Lower leg skin (tissue), 4 donors: Measurements from ENCODE around the gene ZNF32. TPM values are rescaled to one million over a fixed set of nuclear protein-coding genes. Genes with fewer than 3 reads are reported as not detected.
A peak's percentile ranks its signal among the peaks of the same experiment; 100 is the strongest.

ENCODE experiments used
- DNase-seq, 2 donors: peaks; one replicate each; pipeline ENCODE4 v3.0.0-alpha.2; 2019; ENCODE audit warnings: low spot score in 2 of 2
- H3K4me3 ChIP-seq: fragments of 200-600 bp; sonication (generic); 2 replicates; pipeline ENCODE4 v1.5.1; 2017; ENCODE audit warnings: mild to moderate bottlenecking, low read depth; ENCODE audit not compliant: poor library complexity, severe bottlenecking
- POLR2A ChIP-seq, 2 donors: fragments of 450-650 bp; IDR thresholded peaks; one replicate each; pipeline ENCODE4 v1.6.1; 2016 to 2017; ENCODE audit warnings: antibody characterized with exemption in 2 of 2, mild to moderate bottlenecking in 1 of 2, moderate library complexity in 1 of 2
- WGBS, 2 donors: methylation state at CpG; one replicate each; pipeline ENCODE4 v1.1.5; 2018; 5-methylcytosine and 5-hydroxymethylcytosine counted together
- intact Hi-C: fragments of 100-400 bp; cut with DNase I; formaldehyde crosslinking; loops from one replicate; pipeline ENCODE4 v1.15.0; 2023; ENCODE audit warnings: low total_unique reads
- total RNA-seq, 4 donors: library from RNA; depleted of rRNA; stranded (reverse); fragments of >200 nt; gene quantifications; one replicate each; pipeline ENCODE4 v1.1.0, GENCODE V29; 2016
- TF ChIP-seq, protein P1 (sequence below), 3 donors: fragments of 450-650 bp; IDR thresholded peaks; one replicate each; pipeline ENCODE4 v1.5.1; 2016; ENCODE audit warnings: antibody characterized with exemption in 3 of 3, mild to moderate bottlenecking in 3 of 3, moderate library complexity in 2 of 3

ZNF32 gene
- total RNA-seq, 4 donors from 2014 or later, result 27.3 to 36.8 (median 33.4) TPM

GRCh38 chr10:43674553-43675210, 26.0 kb upstream of the ZNF32 start:
- intact Hi-C loops, result loop anchor here (5.0 kb wide), 1 partner anchor 1188 kb away; no protein-coding TSS in a partner anchor
- peak in 1 of 2 donors; percentile 69 for DNase-seq
- TF ChIP-seq, protein P1, sequence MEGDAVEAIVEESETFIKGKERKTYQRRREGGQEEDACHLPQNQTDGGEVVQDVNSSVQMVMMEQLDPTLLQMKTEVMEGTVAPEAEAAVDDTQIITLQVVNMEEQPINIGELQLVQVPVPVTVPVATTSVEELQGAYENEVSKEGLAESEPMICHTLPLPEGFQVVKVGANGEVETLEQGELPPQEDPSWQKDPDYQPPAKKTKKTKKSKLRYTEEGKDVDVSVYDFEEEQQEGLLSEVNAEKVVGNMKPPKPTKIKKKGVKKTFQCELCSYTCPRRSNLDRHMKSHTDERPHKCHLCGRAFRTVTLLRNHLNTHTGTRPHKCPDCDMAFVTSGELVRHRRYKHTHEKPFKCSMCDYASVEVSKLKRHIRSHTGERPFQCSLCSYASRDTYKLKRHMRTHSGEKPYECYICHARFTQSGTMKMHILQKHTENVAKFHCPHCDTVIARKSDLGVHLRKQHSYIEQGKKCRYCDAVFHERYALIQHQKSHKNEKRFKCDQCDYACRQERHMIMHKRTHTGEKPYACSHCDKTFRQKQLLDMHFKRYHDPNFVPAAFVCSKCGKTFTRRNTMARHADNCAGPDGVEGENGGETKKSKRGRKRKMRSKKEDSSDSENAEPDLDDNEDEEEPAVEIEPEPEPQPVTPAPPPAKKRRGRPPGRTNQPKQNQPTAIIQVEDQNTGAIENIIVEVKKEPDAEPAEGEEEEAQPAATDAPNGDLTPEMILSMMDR (IDR thresholded peaks at IDR 0.05), result no peak
- no peak for TF ChIP-seq POLR2A (IDR thresholded peaks at IDR 0.05)
- no peak overlapping the region for H3K4me3 ChIP-seq
- WGBS, 2 donors, result 54% methylated on average over 13 of the region's 13 CpGs

DNA sequence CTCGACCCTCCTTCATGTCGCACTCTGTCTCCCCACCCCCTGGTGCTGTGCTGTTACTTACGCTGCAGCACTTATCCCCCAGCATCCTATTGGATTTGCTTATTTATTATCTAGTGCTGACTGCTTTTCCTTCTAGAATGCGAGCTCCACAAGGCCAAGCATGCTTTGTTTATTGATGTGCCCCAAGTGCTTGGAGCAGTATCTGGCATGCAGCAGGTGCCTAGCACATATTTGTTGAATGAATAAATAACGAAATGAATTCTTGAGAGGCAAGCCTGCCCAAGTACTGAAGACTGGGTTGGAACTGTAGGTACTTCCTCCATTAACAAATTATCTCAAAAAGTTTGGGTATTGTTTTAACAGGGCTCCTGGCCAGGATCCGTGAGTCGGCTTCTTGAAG, 24.8 kb upstream of the ZNF32 start:
- WGBS, 2 donors, result 71 to 74% methylated on average over 7 of the region's 7 CpGs
- no peak overlapping the region for H3K4me3 ChIP-seq
- TF ChIP-seq POLR2A (IDR thresholded peaks at IDR 0.05), result no peak
- TF ChIP-seq, protein P1 (IDR thresholded peaks at IDR 0.05), result no peak
- DNase-seq, result peak in 1 of 2 donors; percentile 32
- intact Hi-C loops, result loop anchor here (2.0 to 5.0 kb wide), 2 partner anchors 717 to 1189 kb away; no protein-coding TSS in a partner anchor

GRCh38 chr10:43671659-43672531, 23.2 kb upstream of the ZNF32 start:
- 50 to 57% methylated on average over 18 of the region's 18 CpGs for WGBS, 2 donors
- intact Hi-C loops, result loop anchor here (2.0 to 5.0 kb wide), 2 partner anchors 719 to 1190 kb away; no protein-coding TSS in a partner anchor
- TF ChIP-seq, protein P1 (IDR thresholded peaks at IDR 0.05), result peak in 1 of 3 donors; percentile 64
- TF ChIP-seq POLR2A (IDR thresholded peaks at IDR 0.05), result no peak
- H3K4me3 ChIP-seq, result no peak overlapping the region
- DNase-seq, result peak; percentile 60 to 82

GRCh38 chr10:43669386-43669785, 20.7 kb upstream of the ZNF32 start:
- WGBS, 2 donors, result 74 to 85% methylated on average over 3 of the region's 3 CpGs
- H3K4me3 ChIP-seq, result no peak overlapping the region
- DNase-seq, result no peak
- no peak for TF ChIP-seq POLR2A (IDR thresholded peaks at IDR 0.05)
- TF ChIP-seq, protein P1 (IDR thresholded peaks at IDR 0.05), result no peak
- intact Hi-C loops, result no loop called here

DNA sequence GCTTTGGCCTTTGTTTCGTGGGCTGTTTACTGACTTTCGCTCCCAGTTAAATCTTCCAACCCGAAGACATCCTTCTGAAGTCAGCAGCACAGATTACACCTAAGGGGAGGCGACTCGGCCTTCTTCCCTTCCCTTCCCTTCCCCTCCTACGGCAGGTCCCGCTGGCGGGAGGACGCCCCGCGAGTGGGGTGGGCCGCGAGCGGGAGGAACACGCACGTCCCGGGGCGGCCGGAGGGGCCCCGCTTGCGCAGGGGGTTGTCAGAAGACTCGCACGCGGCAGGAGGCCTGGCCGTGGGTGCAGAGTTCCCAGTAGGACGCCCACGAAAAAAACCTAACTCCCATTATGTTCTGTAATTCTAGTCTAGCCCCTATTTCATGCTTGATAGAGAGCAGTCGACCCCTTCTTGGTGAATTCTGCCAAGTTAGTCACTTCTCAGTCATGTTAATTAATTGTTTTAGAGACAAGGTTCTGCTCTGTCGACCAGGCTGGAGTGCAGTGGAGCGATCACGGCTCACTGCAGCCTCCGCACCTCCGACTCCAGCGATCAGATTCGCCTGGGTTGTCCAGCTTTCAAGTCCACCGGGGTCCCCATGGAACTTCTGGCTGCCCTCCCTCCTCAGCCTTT, 19.2 kb upstream of the ZNF32 start:
- TF ChIP-seq, protein P1 (IDR thresholded peaks at IDR 0.05), result no peak
- no peak for TF ChIP-seq POLR2A (IDR thresholded peaks at IDR 0.05)
- 71 to 73% methylated on average over 36 of the region's 36 CpGs for WGBS, 2 donors
- H3K4me3 ChIP-seq, result no peak overlapping the region
- intact Hi-C loops, result no loop called here
- DNase-seq, result peak in 1 of 2 donors; percentile 11
